Endodermal cell (in vitro differentiated cells): ENCODE measurements around the gene POU2AF3. TPM values are rescaled to one million over a fixed set of nuclear protein-coding genes. Genes with fewer than 3 reads are reported as not detected.

Experiments
- DNase-seq: peaks from one replicate; pipeline ENCODE4 v3.0.0-alpha.2; 2017
- H3K27ac ChIP-seq: 2 replicates; pipeline ENCODE4 v1.5.1; 2013; ENCODE audit warnings: mild to moderate bottlenecking, low read depth, low read length, moderate library complexity
- H3K27me3 ChIP-seq: 2 replicates; pipeline ENCODE4 v1.6.1; 2013; ENCODE audit warnings: mild to moderate bottlenecking, low read length, moderate library complexity; ENCODE audit not compliant: insufficient read depth, control insufficient read depth, poor library complexity, severe bottlenecking
- H3K36me3 ChIP-seq: 2 replicates; pipeline ENCODE4 v1.7.0; 2013; ENCODE audit warnings: mild to moderate bottlenecking, low read length, moderate library complexity; ENCODE audit not compliant: control insufficient read depth, insufficient read depth
- H3K4me1 ChIP-seq: one replicate; pipeline ENCODE4 v1.7.0; 2013; ENCODE audit warnings: low read length; ENCODE audit not compliant: control insufficient read depth, insufficient read depth
- H3K4me3 ChIP-seq: 2 replicates; pipeline ENCODE4 v1.5.1; 2013; ENCODE audit warnings: mild to moderate bottlenecking, low read length, moderate library complexity
- H3K9ac ChIP-seq: 2 replicates; pipeline ENCODE4 v1.6.1; 2013; ENCODE audit warnings: mild to moderate bottlenecking, low read length, moderate library complexity; ENCODE audit not compliant: poor library complexity, severe bottlenecking; ENCODE audit errors: extremely low read depth
- H3K9me3 ChIP-seq: 2 replicates; pipeline ENCODE4 v1.6.1; 2013; ENCODE audit warnings: mild to moderate bottlenecking, low read length, moderate library complexity; ENCODE audit not compliant: control insufficient read depth
- H3K27ac Mint-ChIP-seq: 2 replicates; pipeline ENCODE4 v1.8.0; 2020; ENCODE audit warnings: mixed read lengths
- H3K27me3 Mint-ChIP-seq: 2 replicates; pipeline ENCODE4 v1.8.0; 2021; ENCODE audit warnings: mild to moderate bottlenecking, mixed read lengths; ENCODE audit not compliant: insufficient read depth
- H3K36me3 Mint-ChIP-seq: 2 replicates; pipeline ENCODE4 v1.8.0; 2020; ENCODE audit warnings: low read depth, mixed read lengths
- H3K4me1 Mint-ChIP-seq: 2 replicates; pipeline ENCODE4 v1.8.0; 2020; ENCODE audit warnings: mixed read lengths
- H3K4me3 Mint-ChIP-seq: 2 replicates; pipeline ENCODE4 v1.8.0; 2020; ENCODE audit warnings: mild to moderate bottlenecking, moderate library complexity, mixed read lengths
- H3K9me3 Mint-ChIP-seq: 2 replicates; pipeline ENCODE4 v1.8.0; 2020; ENCODE audit warnings: mild to moderate bottlenecking, mixed read lengths
- CTCF ChIP-seq: fragments of 200-600 bp; sonication (generic); conservative IDR thresholded peaks from 2 replicates; pipeline ENCODE4 v1.5.0; 2021; ENCODE audit warnings: antibody characterized with exemption, mild to moderate bottlenecking
- WGBS, 2 experiments: methylation state at CpG; one replicate each; pipeline versions ENCODE4 v1.1.5 to v1.1.7; 2013; ENCODE audit warnings: missing lambda C conversion rate in 2 of 2, mixed read lengths in 1 of 2; ENCODE audit not compliant: insufficient coverage in 1 of 2, insufficient read length in 1 of 2; 5-methylcytosine and 5-hydroxymethylcytosine counted together
- total RNA-seq, 2 donors: library from RNA; stranded (reverse); fragmentation: NEBNext Ultra II Directional in 1 of 2; extraction: Animal tissue kit (Norgen Biotek cat#: 25700) in 1 of 2; gene quantifications; 2 replicates in 1 of 2; 3 replicates in 1 of 2; pipeline ENCODE4 v1.2.1, GENCODE V29; 2021

POU2AF3 gene
- total RNA-seq, 2 donors from 2014 or later, result 0.55 to 1.8 TPM

DNA sequence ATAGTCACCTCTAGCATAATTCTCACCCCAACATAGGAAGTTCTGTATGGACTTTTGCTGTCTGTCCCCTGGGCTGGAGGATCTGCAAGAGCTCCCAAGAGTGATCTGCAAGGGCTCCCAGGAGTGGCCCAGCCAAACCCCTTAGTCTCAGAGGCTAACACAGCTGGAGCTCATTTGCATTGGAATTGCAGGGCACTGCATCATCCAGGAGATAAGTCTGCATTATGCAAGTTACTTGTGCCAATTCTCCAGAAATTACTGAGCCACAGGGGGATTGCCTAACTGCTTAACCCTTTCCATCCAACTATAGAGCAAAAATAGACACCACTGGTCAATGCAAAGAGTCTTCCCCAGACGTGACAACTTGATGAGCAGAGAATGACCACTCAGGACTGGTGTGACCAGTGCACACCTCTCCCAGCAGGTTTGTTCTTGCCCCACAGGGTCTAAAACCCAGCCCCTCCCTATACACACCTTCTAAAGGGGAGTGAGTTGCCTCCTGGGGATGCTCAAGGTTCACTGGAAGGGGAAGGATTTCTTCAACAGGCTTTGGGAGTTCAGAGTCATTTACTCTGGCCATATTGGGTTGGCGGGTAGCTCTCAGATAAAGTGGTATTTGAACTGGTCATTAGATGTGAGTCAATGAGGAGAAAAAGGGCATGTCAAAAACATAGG, 38.4 kb downstream of the POU2AF3 start:
- H3K9ac ChIP-seq, result no peak overlapping the region
- H3K36me3 ChIP-seq, result no peaks in the 10 kb centered on the region
- H3K9me3 ChIP-seq, result peaks cover 13% of the 10 kb centered on the region
- no peak for TF ChIP-seq CTCF
- H3K27ac Mint-ChIP-seq, result no peak overlapping the region
- no peak overlapping the region for H3K27ac ChIP-seq
- H3K4me1 ChIP-seq, result peaks cover 15% of the 10 kb centered on the region
- no peak overlapping the region for H3K4me3 ChIP-seq
- H3K36me3 Mint-ChIP-seq, result no peaks in the 10 kb centered on the region
- H3K4me1 Mint-ChIP-seq, result peaks cover 33% of the 10 kb centered on the region
- peaks cover 28% of the 10 kb centered on the region for H3K27me3 Mint-ChIP-seq
- peaks cover 13% of the 10 kb centered on the region for H3K9me3 Mint-ChIP-seq
- no peak overlapping the region for H3K4me3 Mint-ChIP-seq
- WGBS, 2 experiments, result 61 to 100% methylated on average over 1 to 2 of the region's 2 CpGs
- DNase-seq, result peak; percentile 76
- H3K27me3 ChIP-seq, result peaks cover 25% of the 10 kb centered on the region

- no peak for TF ChIP-seq CTCF
- Histone ChIP-seq H3K27ac (no peak overlapping the region), H3K27me3 (peaks cover 16% of the 10 kb centered on the region), H3K4me1 (peaks cover 10% of the 10 kb centered on the region), H3K9me3 (peaks cover 13% of the 10 kb centered on the region), H3K9ac (no peak overlapping the region), H3K4me3 (no peak overlapping the region), H3K36me3 (no peaks in the 10 kb centered on the region)
- Mint-ChIP-seq H3K27ac (no peak overlapping the region), H3K36me3 (no peaks in the 10 kb centered on the region), H3K4me1 (peaks cover 24% of the 10 kb centered on the region), H3K9me3 (peaks cover 13% of the 10 kb centered on the region), H3K4me3 (no peak overlapping the region), H3K27me3 (peaks cover 19% of the 10 kb centered on the region)
- DNase-seq, result no peak
These were observed 41.5 kb downstream of the POU2AF3 start for GRCh38 chr11:111339758-111340388.

DNA sequence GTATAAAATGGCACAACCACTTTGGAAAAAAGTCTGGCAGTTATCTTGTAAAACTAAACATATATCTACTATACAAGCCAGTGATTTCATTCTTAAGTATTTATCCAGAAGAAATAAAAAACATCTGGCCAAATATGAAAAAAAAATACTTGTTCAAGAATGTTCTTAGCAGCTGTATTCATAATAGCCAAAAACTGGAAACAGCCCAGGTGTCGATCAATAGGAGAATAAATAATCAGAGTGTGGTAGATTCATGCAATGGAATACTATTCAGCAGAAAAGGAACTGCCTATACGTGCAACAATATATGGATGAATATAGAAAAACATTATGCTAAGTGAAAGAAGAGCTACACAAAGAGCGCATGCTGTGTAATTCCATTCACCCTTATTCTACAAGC, 44.0 kb downstream of the POU2AF3 start:
- WGBS, 2 experiments, result 98 to 100% methylated on average over 2 to 3 of the region's 3 CpGs
- Histone ChIP-seq H3K36me3 (no peaks in the 10 kb centered on the region), H3K4me1 (no peaks in the 10 kb centered on the region), H3K27me3 (peaks cover 33% of the 10 kb centered on the region), H3K9ac (no peak overlapping the region), H3K9me3 (peaks cover 13% of the 10 kb centered on the region), H3K4me3 (no peak overlapping the region), H3K27ac (no peak overlapping the region)
- H3K9me3 Mint-ChIP-seq, result peaks cover 13% of the 10 kb centered on the region
- H3K4me3 Mint-ChIP-seq, result no peak overlapping the region
- H3K4me1 Mint-ChIP-seq, result peaks cover 9% of the 10 kb centered on the region
- DNase-seq, result no peak
- no peak for TF ChIP-seq CTCF
- H3K27me3 Mint-ChIP-seq, result peaks cover 39% of the 10 kb centered on the region
- H3K27ac Mint-ChIP-seq, result no peak overlapping the region
- H3K36me3 Mint-ChIP-seq, result no peaks in the 10 kb centered on the region
